ENCODE results near the gene MNT. TPM values are rescaled to one million over a fixed set of nuclear protein-coding genes. Genes with fewer than 3 reads are reported as not detected.

Gene MNT
- total RNA-seq, 1 experiment from 2014 or later = 38.9 TPM

DNA sequence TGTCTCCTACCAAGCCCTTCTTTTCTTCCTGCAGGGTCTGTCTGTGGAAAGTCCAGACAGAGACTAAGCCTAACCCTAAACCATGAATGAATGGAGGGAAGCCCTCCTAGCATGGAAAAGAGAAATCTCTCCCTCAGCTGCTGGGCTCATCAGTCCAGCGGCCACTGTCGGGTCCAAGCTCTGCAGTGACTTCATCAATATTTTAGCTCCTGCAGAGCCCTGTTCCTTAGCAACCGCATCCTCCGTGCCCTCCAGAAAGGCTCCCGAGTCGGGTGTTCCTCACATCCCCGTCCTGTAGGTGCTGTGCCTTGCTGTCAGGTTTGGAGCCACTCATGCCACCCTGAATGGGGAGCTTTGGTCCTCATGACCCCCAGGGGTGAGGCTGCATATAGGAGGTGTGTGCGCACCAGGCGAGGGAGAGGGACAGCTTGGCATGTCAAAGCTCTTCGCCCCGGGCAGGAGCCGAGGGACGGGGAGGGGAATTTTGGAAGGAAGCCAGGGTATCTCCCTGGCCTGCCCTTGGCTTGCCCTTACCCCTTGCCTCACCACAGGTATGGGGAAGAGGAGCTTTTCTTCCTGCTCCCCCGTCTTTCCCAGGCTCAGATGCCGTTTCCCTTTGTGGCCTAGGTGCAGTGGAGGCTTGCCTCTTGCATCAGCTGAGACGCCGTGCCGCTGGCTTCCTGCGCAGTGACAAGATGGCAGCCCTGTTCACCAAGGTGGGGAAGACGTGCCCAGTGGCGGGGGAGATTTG, 39.7 kb downstream of the MNT start:
- H3K4me1 ChIP-seq (ENCODE audit: insufficient read depth, low read length) = 0 out of 2 replicates have a peak, but pooled peaks cover 2% of the 10 kb centered on the region
- no peak overlapping the region for H3K9ac ChIP-seq (ENCODE audit: extremely low read depth, insufficient read length, low read length)

More for the DNA sequence above, 39.7 kb downstream of the MNT start:
- no CpG with 5 or more reads among the region's 21 CpGs for WGBS (ENCODE audit: extremely low coverage, insufficient read length, low lambda C conversion rate)
- no peak overlapping the region for H2AK5ac ChIP-seq (ENCODE audit: insufficient read length, low read length)
- H2BK20ac ChIP-seq (ENCODE audit: low read depth, low read length, poor library complexity, severe bottlenecking) = no peak overlapping the region
- no peak overlapping the region for H2AFZ ChIP-seq (ENCODE audit: low read length)
- peaks cover 3% of the 10 kb centered on the region; the same call in 1 of the 2 replicates for H3K27me3 Mint-ChIP-seq (ENCODE audit: low read depth)
- no peak overlapping the region for H3K23ac ChIP-seq (ENCODE audit: insufficient read length, low read depth, low read length)
- H3K4ac ChIP-seq (ENCODE audit: low read depth, low read length) = no peak overlapping the region
- no peak overlapping the region for H2BK5ac ChIP-seq (ENCODE audit: insufficient read length, low read length)
- H3K4me2 ChIP-seq (ENCODE audit: insufficient read depth, insufficient read length, low read length) = no peak overlapping the region
- no peaks in the 10 kb centered on the region for H4K20me1 ChIP-seq (ENCODE audit: control insufficient read depth, insufficient read depth, insufficient read length)
- H3K9me3 ChIP-seq (ENCODE audit: control insufficient read depth, low read depth, low read length) = no peaks in the 10 kb centered on the region
- H4K91ac ChIP-seq (ENCODE audit: insufficient read length, low read depth, low read length) = no peak overlapping the region
- H3K27ac ChIP-seq (ENCODE audit: insufficient read length, low read depth, low read length) = no peak overlapping the region
- no peaks in the 10 kb centered on the region for H3K79me2 ChIP-seq (ENCODE audit: insufficient read depth, low read length)
- no peak overlapping the region for H2BK12ac ChIP-seq (ENCODE audit: insufficient read length, low read depth, low read length)
- no peak overlapping the region; a peak in 1 of 5 replicates for H3K4me3 Mint-ChIP-seq
- DNase-seq = no peak
- no peaks in the 10 kb centered on the region for H3K4me1 Mint-ChIP-seq
- TF ChIP-seq CTCF (conservative IDR thresholded peaks at IDR 0.05) = no peak
- H3K9me3 Mint-ChIP-seq = no peaks in the 10 kb centered on the region
- H3K18ac ChIP-seq (ENCODE audit: insufficient read length, low read depth, low read length) = no peak overlapping the region
- H2BK15ac ChIP-seq (ENCODE audit: low read depth, low read length) = no peak overlapping the region
- H3T11ph ChIP-seq (ENCODE audit: low read length) = no peak overlapping the region
- no peak overlapping the region for H2BK120ac ChIP-seq (ENCODE audit: low read depth, low read length, poor library complexity, severe bottlenecking)
- no peak overlapping the region for H3K14ac ChIP-seq (ENCODE audit: insufficient read depth, low read length)
- no peak overlapping the region for H4K8ac ChIP-seq (replicated peaks; ENCODE audit: insufficient read length, low read depth, low read length)
- H3K79me1 ChIP-seq (ENCODE audit: insufficient read depth, low read depth, low read length, poor library complexity, severe bottlenecking) = no peaks in the 10 kb centered on the region
- H3K36me3 Mint-ChIP-seq (ENCODE audit: insufficient read depth in 1 of 3, low read depth in 3 of 3) = peaks cover 4 to 18% (median 8%) of the 10 kb centered on the region in 3 experiments; a peak in 6 of 7 replicates
- H3K27ac Mint-ChIP-seq = no peak overlapping the region; a peak in 2 of 7 replicates
- no peak overlapping the region for H4K5ac ChIP-seq (ENCODE audit: insufficient read length, low read depth, low read length)
- H3K56ac ChIP-seq (ENCODE audit: insufficient read length, low read depth, low read length) = no peak overlapping the region
- no peaks in the 10 kb centered on the region for H3K27me3 ChIP-seq (ENCODE audit: insufficient read depth, low read length)
- H3K23me2 ChIP-seq (ENCODE audit: insufficient read length, low read depth, low read length, poor library complexity, severe bottlenecking) = no peaks in the 10 kb centered on the region

Measured in H9 (cell line).